IPS-18a (cell line): ENCODE measurements around the gene DBX2.
A peak's percentile ranks its signal among the peaks of the same experiment; 100 is the strongest.

Experiments
- H3K27ac ChIP-seq: one replicate; pipeline ENCODE4 v1.5.1; 2013; ENCODE audit warnings: low read length
- H3K27me3 ChIP-seq: one replicate; pipeline ENCODE4 v1.6.1; 2013; ENCODE audit warnings: mild to moderate bottlenecking, low read length; ENCODE audit not compliant: control insufficient read depth, insufficient read depth
- H3K36me3 ChIP-seq: one replicate; pipeline ENCODE4 v1.6.1; 2013; ENCODE audit warnings: low read depth, low read length; ENCODE audit not compliant: control insufficient read depth
- H3K4me1 ChIP-seq: one replicate; pipeline ENCODE4 v1.6.1; 2013; ENCODE audit warnings: low read depth, low read length; ENCODE audit not compliant: control insufficient read depth
- H3K4me3 ChIP-seq: one replicate; pipeline ENCODE4 v1.5.1; 2013; ENCODE audit warnings: low read length
- H3K9ac ChIP-seq: one replicate; pipeline ENCODE4 v1.6.1; 2013; ENCODE audit warnings: mild to moderate bottlenecking, low read length, moderate library complexity
- H3K9me3 ChIP-seq: one replicate; pipeline ENCODE4 v1.6.1; 2013; ENCODE audit warnings: low read depth, low read length; ENCODE audit not compliant: control insufficient read depth

Gene DBX2

GRCh38 chr12:45060976-45061375, 10.1 kb upstream of the DBX2 start:
- H3K27ac ChIP-seq: no peak overlapping the region
- H3K9ac ChIP-seq: no peak overlapping the region
- H3K9me3 ChIP-seq: no peaks in the 10 kb centered on the region
- H3K4me3 ChIP-seq: no peak overlapping the region
- no peaks in the 10 kb centered on the region for H3K36me3 ChIP-seq
- no peaks in the 10 kb centered on the region for H3K4me1 ChIP-seq
- H3K27me3 ChIP-seq: no peaks in the 10 kb centered on the region

- H3K9me3 ChIP-seq: no peaks in the 10 kb centered on the region
- H3K9ac ChIP-seq: no peak overlapping the region
- H3K27ac ChIP-seq: no peak overlapping the region
- H3K36me3 ChIP-seq: no peaks in the 10 kb centered on the region
- H3K4me3 ChIP-seq: peak overlapping the region; percentile 80
- peaks cover 59% of the 10 kb centered on the region for H3K27me3 ChIP-seq
- H3K4me1 ChIP-seq: peaks cover 9% of the 10 kb centered on the region
Measured at GRCh38 chr12:45051572-45052125, 750 bp upstream of the DBX2 start.

- Histone ChIP-seq H3K4me1 (peaks cover 9% of the 10 kb centered on the region), H3K9ac (no peak overlapping the region), H3K4me3 (peak overlapping the region; percentile 80), H3K36me3 (no peaks in the 10 kb centered on the region), H3K27ac (no peak overlapping the region), H3K9me3 (no peaks in the 10 kb centered on the region), H3K27me3 (peaks cover 59% of the 10 kb centered on the region)
Measured at GRCh38 chr12:45049912-45050750, 768 bp downstream of the DBX2 start.

- Histone ChIP-seq H3K9ac (no peak overlapping the region), H3K27me3 (no peaks in the 10 kb centered on the region), H3K4me1 (no peaks in the 10 kb centered on the region), H3K9me3 (no peaks in the 10 kb centered on the region), H3K36me3 (no peaks in the 10 kb centered on the region), H3K27ac (no peak overlapping the region), H3K4me3 (no peak overlapping the region)
Measured at GRCh38 chr12:45042599-45042998, 8.3 kb downstream of the DBX2 start.

GRCh38 chr12:45040977-45041376, 9.9 kb downstream of the DBX2 start:
- no peaks in the 10 kb centered on the region for H3K4me1 ChIP-seq
- H3K36me3 ChIP-seq: no peaks in the 10 kb centered on the region
- H3K4me3 ChIP-seq: no peak overlapping the region
- no peak overlapping the region for H3K27ac ChIP-seq
- H3K9me3 ChIP-seq: no peaks in the 10 kb centered on the region
- no peak overlapping the region for H3K9ac ChIP-seq
- no peaks in the 10 kb centered on the region for H3K27me3 ChIP-seq

- H3K36me3 ChIP-seq: no peaks in the 10 kb centered on the region
Measured at GRCh38 chr12:45039757-45040156, 11.1 kb downstream of the DBX2 start.

GRCh38 chr12:45034861-45035265, 16.0 kb downstream of the DBX2 start:
- Histone ChIP-seq H3K9me3 (no peaks in the 10 kb centered on the region), H3K27ac (no peak overlapping the region), H3K4me1 (no peaks in the 10 kb centered on the region), H3K27me3 (no peaks in the 10 kb centered on the region), H3K9ac (no peak overlapping the region), H3K4me3 (no peak overlapping the region), H3K36me3 (no peaks in the 10 kb centered on the region)

More at GRCh38 chr12:45039757-45040156, 11.1 kb downstream of the DBX2 start:
- Histone ChIP-seq H3K4me3 (no peak overlapping the region), H3K27me3 (no peaks in the 10 kb centered on the region), H3K4me1 (no peaks in the 10 kb centered on the region), H3K9ac (no peak overlapping the region), H3K27ac (no peak overlapping the region), H3K9me3 (no peaks in the 10 kb centered on the region)

- H3K27ac ChIP-seq: no peak overlapping the region
- H3K9ac ChIP-seq: no peak overlapping the region
- no peaks in the 10 kb centered on the region for H3K4me1 ChIP-seq
- H3K27me3 ChIP-seq: no peaks in the 10 kb centered on the region
- H3K4me3 ChIP-seq: no peak overlapping the region
- no peaks in the 10 kb centered on the region for H3K9me3 ChIP-seq
- no peaks in the 10 kb centered on the region for H3K36me3 ChIP-seq
Measured at GRCh38 chr12:45017916-45018315, 33.0 kb downstream of the DBX2 start.

GRCh38 chr12:45014396-45014795, 36.5 kb downstream of the DBX2 start:
- Histone ChIP-seq H3K27ac (no peak overlapping the region), H3K27me3 (no peaks in the 10 kb centered on the region), H3K36me3 (no peaks in the 10 kb centered on the region), H3K4me1 (no peaks in the 10 kb centered on the region), H3K9ac (no peak overlapping the region), H3K9me3 (no peaks in the 10 kb centered on the region), H3K4me3 (no peak overlapping the region)

- Histone ChIP-seq H3K4me1 (no peaks in the 10 kb centered on the region), H3K27me3 (no peaks in the 10 kb centered on the region), H3K36me3 (no peaks in the 10 kb centered on the region), H3K27ac (no peak overlapping the region), H3K9me3 (no peaks in the 10 kb centered on the region), H3K4me3 (no peak overlapping the region), H3K9ac (no peak overlapping the region)
Measured at GRCh38 chr12:45012749-45013148, 38.1 kb downstream of the DBX2 start.

GRCh38 chr12:45010059-45010458, 40.8 kb downstream of the DBX2 start:
- no peak overlapping the region for H3K9ac ChIP-seq
- no peak overlapping the region for H3K4me3 ChIP-seq

GRCh38 chr12:45008211-45008610, 42.7 kb downstream of the DBX2 start:
- Histone ChIP-seq H3K9me3 (no peaks in the 10 kb centered on the region), H3K9ac (no peak overlapping the region), H3K36me3 (no peaks in the 10 kb centered on the region), H3K4me3 (no peak overlapping the region), H3K27me3 (no peaks in the 10 kb centered on the region), H3K4me1 (no peaks in the 10 kb centered on the region), H3K27ac (no peak overlapping the region)

More at GRCh38 chr12:45010059-45010458, 40.8 kb downstream of the DBX2 start:
- no peaks in the 10 kb centered on the region for H3K9me3 ChIP-seq
- H3K4me1 ChIP-seq: no peaks in the 10 kb centered on the region
- no peaks in the 10 kb centered on the region for H3K36me3 ChIP-seq
- H3K27ac ChIP-seq: no peak overlapping the region
- H3K27me3 ChIP-seq: no peaks in the 10 kb centered on the region
